Measurements from ENCODE around the gene TMEM245.

TMEM245 gene

GRCh38 chr9:109092051-109092580 is 27.6 kb downstream of the TMEM245 start:
- in situ Hi-C loops (cut with HindIII; ENCODE audit: low pct_ligation_motif_present, low sequenced_read_pairs), result no loop called here
- no peak for TF ChIP-seq CTCF (IDR thresholded peaks at IDR 0.05; ENCODE audit: low read depth, low read length, missing control alignments)
- Histone ChIP-seq H3K4me3 (ENCODE audit: low read depth, low read length) (no peak overlapping the region), H3K27ac (no peak overlapping the region), H3K36me3 (replicated peaks) (peaks cover 22% of the 10 kb centered on the region), H3K27me3 (replicated peaks) (no peaks in the 10 kb centered on the region)
- DNase-seq, result no peak

DNA sequence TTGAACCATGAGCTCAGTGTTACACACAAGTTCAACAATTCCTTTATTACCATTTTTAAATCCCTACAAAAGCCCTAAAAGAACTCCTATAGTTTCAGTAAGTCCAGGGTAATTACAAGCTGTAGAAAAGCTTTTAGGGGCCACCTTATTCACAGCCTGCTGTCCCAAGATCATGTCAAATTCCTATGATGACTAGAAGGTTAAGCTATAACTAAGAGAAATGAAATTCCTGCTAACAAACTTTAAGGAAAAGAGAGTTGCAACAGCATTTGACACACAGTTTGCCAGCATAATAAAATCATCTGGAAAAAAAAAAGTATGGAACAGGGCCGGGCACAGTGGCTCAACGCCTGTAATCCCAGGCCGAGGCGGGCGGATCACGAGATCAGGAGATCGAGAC is 31.5 kb downstream of the TMEM245 start:
- peaks cover 18% of the 10 kb centered on the region for H3K36me3 ChIP-seq (replicated peaks)
- no peak for TF ChIP-seq CTCF (IDR thresholded peaks at IDR 0.05; ENCODE audit: low read depth, low read length, missing control alignments)
- H3K4me3 ChIP-seq (ENCODE audit: low read depth, low read length), result no peak overlapping the region
- H3K27me3 ChIP-seq (replicated peaks), result no peaks in the 10 kb centered on the region
- DNase-seq, result no peak
- in situ Hi-C loops (cut with HindIII; ENCODE audit: low pct_ligation_motif_present, low sequenced_read_pairs), result no loop called here
- no peak overlapping the region for H3K27ac ChIP-seq

DNA sequence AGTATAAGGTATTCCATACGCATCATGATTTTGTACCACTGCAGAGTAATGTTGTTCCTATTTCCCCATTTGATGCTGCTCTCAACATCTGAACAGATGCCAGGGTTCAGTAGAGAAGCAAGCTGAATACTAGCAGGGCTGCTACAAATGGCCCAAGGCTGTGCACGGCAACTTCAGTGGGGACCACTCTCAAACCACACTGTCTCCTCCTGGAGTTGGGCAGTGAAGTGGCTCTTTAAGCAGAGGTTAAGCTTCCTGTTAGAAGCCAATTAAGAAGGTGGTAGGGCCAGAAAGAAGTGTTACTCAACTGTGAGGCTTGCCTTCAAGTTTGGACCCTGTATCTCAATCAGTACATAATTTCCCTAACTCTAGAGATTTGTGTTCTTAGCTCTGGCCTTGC is 32.0 kb downstream of the TMEM245 start:
- H3K4me3 ChIP-seq (ENCODE audit: low read depth, low read length), result no peak overlapping the region
- in situ Hi-C loops (cut with HindIII; ENCODE audit: low pct_ligation_motif_present, low sequenced_read_pairs), result no loop called here
- no peak for DNase-seq
- no peak for TF ChIP-seq CTCF (IDR thresholded peaks at IDR 0.05; ENCODE audit: low read depth, low read length, missing control alignments)
- H3K27ac ChIP-seq, result no peak overlapping the region
- no peaks in the 10 kb centered on the region for H3K27me3 ChIP-seq (replicated peaks)
- peaks cover 17% of the 10 kb centered on the region for H3K36me3 ChIP-seq (replicated peaks)

GRCh38 chr9:109086221-109086620 is 33.5 kb downstream of the TMEM245 start:
- in situ Hi-C loops (cut with HindIII; ENCODE audit: low pct_ligation_motif_present, low sequenced_read_pairs), result no loop called here
- peak; percentile 35 for TF ChIP-seq CTCF (IDR thresholded peaks at IDR 0.05; ENCODE audit: low read depth, low read length, missing control alignments)
- H3K36me3 ChIP-seq (replicated peaks), result peaks cover 15% of the 10 kb centered on the region

GRCh38 chr9:109085510-109085909 is 34.2 kb downstream of the TMEM245 start:
- Histone ChIP-seq H3K27ac (no peak overlapping the region), H3K4me3 (ENCODE audit: low read depth, low read length) (no peak overlapping the region), H3K27me3 (replicated peaks) (no peaks in the 10 kb centered on the region), H3K36me3 (replicated peaks) (peaks cover 11% of the 10 kb centered on the region)
- DNase-seq, result no peak
- TF ChIP-seq CTCF (IDR thresholded peaks at IDR 0.05; ENCODE audit: low read depth, low read length, missing control alignments), result no peak
- in situ Hi-C loops (cut with HindIII; ENCODE audit: low pct_ligation_motif_present, low sequenced_read_pairs), result no loop called here

More at GRCh38 chr9:109086221-109086620, 33.5 kb downstream of the TMEM245 start:
- Histone ChIP-seq H3K27ac (peak overlapping the region; percentile 49), H3K27me3 (replicated peaks) (no peaks in the 10 kb centered on the region), H3K4me3 (ENCODE audit: low read depth, low read length) (no peak overlapping the region)
- peak; percentile 54 for DNase-seq

DNA sequence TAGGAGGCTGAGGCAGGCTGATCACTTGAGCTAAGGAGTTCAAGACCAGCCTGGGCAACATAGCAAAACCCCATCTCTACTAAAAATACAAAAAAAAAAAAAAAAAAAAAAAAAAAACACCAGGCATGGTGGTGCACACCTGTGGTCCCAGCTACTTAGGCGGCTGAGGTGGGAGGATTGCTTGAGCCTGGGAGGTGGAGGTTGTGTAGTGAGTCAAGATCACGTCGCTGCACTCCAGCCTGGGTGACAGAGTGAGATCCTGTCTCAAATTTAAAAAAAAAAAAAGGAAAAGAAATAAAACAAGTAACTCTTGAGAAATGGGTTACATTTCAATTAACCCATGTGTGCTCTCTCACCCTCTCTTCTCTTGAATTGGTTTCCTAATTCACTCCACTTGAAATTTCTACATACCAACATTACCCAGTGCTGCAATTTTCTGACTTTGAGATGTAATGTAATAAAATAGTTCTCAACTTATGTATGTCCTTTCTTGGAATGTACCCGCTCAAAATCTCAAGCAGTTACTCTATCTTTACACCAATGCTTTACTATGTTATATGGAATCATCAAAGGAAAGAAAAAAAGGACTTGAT is 35.8 kb downstream of the TMEM245 start:
- no peaks in the 10 kb centered on the region for H3K27me3 ChIP-seq (replicated peaks)
- in situ Hi-C loops (cut with HindIII; ENCODE audit: low pct_ligation_motif_present, low sequenced_read_pairs), result no loop called here
- no peak for DNase-seq
- H3K36me3 ChIP-seq (replicated peaks), result peaks cover 6% of the 10 kb centered on the region
- no peak for TF ChIP-seq CTCF (IDR thresholded peaks at IDR 0.05; ENCODE audit: low read depth, low read length, missing control alignments)
- no peak overlapping the region for H3K4me3 ChIP-seq (ENCODE audit: low read depth, low read length)
- H3K27ac ChIP-seq, result no peak overlapping the region
